OCI-LY1 (cell line): Measurements from ENCODE around the gene KLHDC4.
"Not testable (repeated sequence)": the region's sequence is repeated elsewhere in the genome, so short reads cannot be mapped to it uniquely, and the experiment has no call there.

ENCODE experiments used
- H2AFZ ChIP-seq: fragments of 200-600 bp; sonication (generic), shearing (Covaris generic); 2 replicates; pipeline ENCODE4 v1.6.0; 2014; ENCODE audit warnings: antibody characterized with exemption, mild to moderate bottlenecking, low read length
- H3F3A ChIP-seq: fragments of 200-600 bp; sonication (generic), shearing (Covaris generic); 2 replicates; pipeline ENCODE4 v1.6.0; 2014; ENCODE audit warnings: mild to moderate bottlenecking, antibody characterized with exemption, low read length, moderate library complexity; ENCODE audit not compliant: insufficient read depth
- H3K27ac ChIP-seq: fragments of 200-600 bp; sonication (generic); 2 replicates; pipeline ENCODE4 v1.5.1; 2014; ENCODE audit warnings: low read length, mixed run types, mild to moderate bottlenecking, low read depth; ENCODE audit not compliant: poor library complexity, severe bottlenecking
- H3K27me3 ChIP-seq: fragments of 200-600 bp; sonication (generic); 2 replicates; pipeline ENCODE4 v1.6.0; 2014; ENCODE audit warnings: antibody characterized with exemption, mild to moderate bottlenecking, low read length, moderate library complexity; ENCODE audit not compliant: insufficient read depth
- H3K36me3 ChIP-seq: fragments of 200-600 bp; sonication (generic); 2 replicates; pipeline ENCODE4 v1.6.1; 2014; ENCODE audit warnings: mild to moderate bottlenecking, antibody characterized with exemption, low read length, moderate library complexity, mixed read lengths; ENCODE audit not compliant: insufficient read depth
- H3K4me1 ChIP-seq: fragments of 200-600 bp; sonication (generic); 2 replicates; pipeline ENCODE4 v1.5.1; 2014; ENCODE audit warnings: mild to moderate bottlenecking, low read length, moderate library complexity; ENCODE audit not compliant: insufficient read depth, severe bottlenecking
- H3K4me2 ChIP-seq: fragments of 200-600 bp; sonication (generic), shearing (Covaris generic); 2 replicates; pipeline ENCODE4 v1.6.1; 2014; ENCODE audit warnings: low read length
- H3K4me3 ChIP-seq: fragments of 200-600 bp; sonication (generic); 2 replicates; pipeline ENCODE4 v1.5.1; 2014; ENCODE audit warnings: low read length, low read depth, mild to moderate bottlenecking, mixed read lengths; ENCODE audit not compliant: poor library complexity, severe bottlenecking
- H3K79me2 ChIP-seq: fragments of 200-600 bp; shearing (Covaris generic); 2 replicates; pipeline ENCODE4 v1.6.1; 2016; ENCODE audit warnings: mixed run types, low read length, mixed read lengths; ENCODE audit not compliant: insufficient read depth
- H3K9ac ChIP-seq: fragments of 200-600 bp; sonication (generic), shearing (Covaris generic); 2 replicates; pipeline ENCODE4 v1.6.1; 2014; ENCODE audit warnings: mild to moderate bottlenecking, low read length, mixed read lengths
- H3K9me2 ChIP-seq: fragments of 200-600 bp; sonication (generic), shearing (Covaris generic); 2 replicates; pipeline ENCODE4 v1.6.1; 2014; ENCODE audit warnings: low read depth, mild to moderate bottlenecking, low read length, mixed read lengths
- H3K9me3 ChIP-seq: fragments of 200-600 bp; shearing (Covaris generic); 2 replicates; pipeline ENCODE4 v1.6.1; 2014; ENCODE audit warnings: low read length, mixed read lengths
- H4K20me1 ChIP-seq: fragments of 200-600 bp; sonication (generic), shearing (Covaris generic); 2 replicates; pipeline ENCODE4 v1.6.0; 2016; ENCODE audit warnings: mild to moderate bottlenecking, low read length; ENCODE audit not compliant: insufficient read depth
- EZH2 ChIP-seq: fragments of 200-600 bp; sonication (generic), shearing (Covaris generic); IDR thresholded peaks from 2 replicates; pipeline ENCODE4 v1.8.0; 2017; ENCODE audit warnings: borderline replicate concordance, mixed run types, mild to moderate bottlenecking, antibody characterized with exemption, low read length, moderate library complexity, mixed read lengths
- TF ChIP-seq, protein P1 (sequence below): fragments of 200-600 bp; sonication (generic), shearing (Covaris generic); IDR thresholded peaks from 2 replicates; pipeline ENCODE4 v1.5.1; 2017; ENCODE audit warnings: mild to moderate bottlenecking, antibody characterized with exemption, low read length, moderate library complexity, mixed read lengths

KLHDC4 gene

DNA sequence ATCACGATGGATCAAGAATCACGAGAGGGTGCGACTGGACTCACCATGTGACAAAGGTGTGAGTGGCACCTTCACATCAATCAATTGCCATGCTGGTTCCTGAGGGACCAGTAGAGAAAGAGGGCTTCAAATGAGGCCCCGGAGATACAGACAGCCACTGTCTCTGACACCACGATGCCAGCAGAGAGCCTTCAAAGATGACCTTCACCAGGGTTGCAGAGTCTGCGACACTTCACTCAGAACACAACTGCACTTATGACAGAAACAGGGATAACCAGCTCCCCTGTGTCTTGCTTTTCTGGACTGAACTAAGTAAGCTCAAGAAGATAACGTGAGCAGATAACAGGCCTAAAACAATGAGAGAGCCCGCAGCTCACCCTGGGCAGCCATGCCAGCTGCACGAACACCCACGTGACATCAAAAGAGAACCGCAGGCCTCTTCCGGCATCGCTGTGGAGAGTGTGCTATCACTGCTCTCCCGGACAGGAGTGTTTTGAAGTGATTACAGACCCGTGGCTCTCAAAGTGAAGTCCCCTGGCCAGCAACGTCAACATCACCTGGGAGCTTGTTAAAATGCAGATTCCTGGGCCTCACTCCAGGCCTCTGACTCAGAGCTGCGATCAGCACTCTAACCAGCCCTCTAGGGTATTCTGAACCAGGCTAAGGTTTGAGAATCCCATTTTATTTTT, 36.4 kb downstream of the KLHDC4 start:
- no peak overlapping the region for H3K9ac ChIP-seq
- H3K79me2 ChIP-seq, result 0 out of 2 replicates have a peak, but pooled peaks cover 2% of the 10 kb centered on the region
- H3K4me3 ChIP-seq, result no peak overlapping the region
- H3F3A ChIP-seq, result no peaks in the 10 kb centered on the region; the same call in 1 of the 2 replicates
- H3K4me1 ChIP-seq, result peaks cover 49% of the 10 kb centered on the region
- H3K27me3 ChIP-seq, result no peaks in the 10 kb centered on the region
- TF ChIP-seq, protein P1, sequence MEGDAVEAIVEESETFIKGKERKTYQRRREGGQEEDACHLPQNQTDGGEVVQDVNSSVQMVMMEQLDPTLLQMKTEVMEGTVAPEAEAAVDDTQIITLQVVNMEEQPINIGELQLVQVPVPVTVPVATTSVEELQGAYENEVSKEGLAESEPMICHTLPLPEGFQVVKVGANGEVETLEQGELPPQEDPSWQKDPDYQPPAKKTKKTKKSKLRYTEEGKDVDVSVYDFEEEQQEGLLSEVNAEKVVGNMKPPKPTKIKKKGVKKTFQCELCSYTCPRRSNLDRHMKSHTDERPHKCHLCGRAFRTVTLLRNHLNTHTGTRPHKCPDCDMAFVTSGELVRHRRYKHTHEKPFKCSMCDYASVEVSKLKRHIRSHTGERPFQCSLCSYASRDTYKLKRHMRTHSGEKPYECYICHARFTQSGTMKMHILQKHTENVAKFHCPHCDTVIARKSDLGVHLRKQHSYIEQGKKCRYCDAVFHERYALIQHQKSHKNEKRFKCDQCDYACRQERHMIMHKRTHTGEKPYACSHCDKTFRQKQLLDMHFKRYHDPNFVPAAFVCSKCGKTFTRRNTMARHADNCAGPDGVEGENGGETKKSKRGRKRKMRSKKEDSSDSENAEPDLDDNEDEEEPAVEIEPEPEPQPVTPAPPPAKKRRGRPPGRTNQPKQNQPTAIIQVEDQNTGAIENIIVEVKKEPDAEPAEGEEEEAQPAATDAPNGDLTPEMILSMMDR, result no peak
- TF ChIP-seq EZH2, result no peak
- H3K9me3 ChIP-seq, result no peaks in the 10 kb centered on the region
- no peaks in the 10 kb centered on the region for H3K9me2 ChIP-seq
- H4K20me1 ChIP-seq, result no peaks in the 10 kb centered on the region
- H3K4me2 ChIP-seq, result no peak overlapping the region
- H3K36me3 ChIP-seq, result peaks cover 71% of the 10 kb centered on the region
- no peak overlapping the region for H2AFZ ChIP-seq
- H3K27ac ChIP-seq, result no peak overlapping the region

DNA sequence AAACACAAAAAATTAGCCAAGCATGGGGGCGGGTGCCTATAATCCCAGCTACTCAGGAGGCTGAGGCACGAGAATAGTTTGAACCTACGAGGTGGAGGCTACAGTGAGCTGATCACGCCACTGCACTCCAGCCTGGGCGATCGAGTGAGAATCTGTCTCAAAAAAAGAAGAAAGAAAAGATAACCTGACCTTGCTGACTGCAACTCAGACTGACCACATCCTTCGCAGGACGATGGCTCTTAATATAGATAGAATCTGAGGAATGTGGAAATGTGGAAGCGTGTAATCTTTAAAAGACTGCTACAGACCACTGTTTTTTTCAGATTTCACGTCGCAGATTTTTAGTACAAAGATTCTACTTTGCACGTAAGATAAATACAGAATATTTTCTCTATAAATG, 37.8 kb downstream of the KLHDC4 start:
- Histone ChIP-seq H3F3A (no peaks in the 10 kb centered on the region; the same call in 1 of the 2 replicates), H3K9ac (peak overlapping the region; percentile 9; the same call in 1 of the 2 replicates), H3K9me2 (no peaks in the 10 kb centered on the region), H3K4me1 (peaks cover 49% of the 10 kb centered on the region), H3K27ac (peak overlapping the region; percentile 78), H2AFZ (no peak overlapping the region), H4K20me1 (no peaks in the 10 kb centered on the region), H3K27me3 (no peaks in the 10 kb centered on the region), H3K4me2 (no peak overlapping the region), H3K36me3 (peaks cover 73% of the 10 kb centered on the region), H3K4me3 (no peak overlapping the region), H3K9me3 (no peaks in the 10 kb centered on the region), H3K79me2 (0 out of 2 replicates have a peak, but pooled peaks cover 2% of the 10 kb centered on the region)
- TF ChIP-seq EZH2, result no peak
- TF ChIP-seq, protein P1, result no peak

DNA sequence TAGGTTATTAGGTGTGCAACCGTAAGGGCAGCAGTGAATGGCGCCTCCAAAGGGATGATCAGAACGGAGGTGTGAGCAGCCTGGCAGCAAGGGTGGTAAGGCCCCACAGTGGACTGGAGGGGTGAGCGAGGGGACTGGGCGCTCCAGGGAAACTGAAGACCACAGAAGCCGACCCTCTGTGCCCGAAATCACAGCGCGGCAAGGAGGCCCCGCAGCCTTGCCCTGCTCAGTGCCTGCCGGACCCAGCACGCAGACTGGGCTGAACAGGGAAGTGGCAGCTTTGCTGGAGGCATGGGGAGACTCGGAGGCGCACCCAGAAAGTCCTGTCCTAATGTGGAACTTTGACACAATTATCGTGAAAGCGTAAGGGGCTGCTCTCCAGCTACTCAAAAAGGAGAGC, 38.4 kb downstream of the KLHDC4 start:
- peaks cover 78% of the 10 kb centered on the region for H3K36me3 ChIP-seq
- peaks cover 50% of the 10 kb centered on the region for H3K4me1 ChIP-seq
- H3K9ac ChIP-seq, result no peak overlapping the region; the same call in 1 of the 2 replicates
- no peak overlapping the region for H2AFZ ChIP-seq
- no peaks in the 10 kb centered on the region for H3K9me2 ChIP-seq
- no peak overlapping the region for H3K4me2 ChIP-seq
- no peaks in the 10 kb centered on the region for H4K20me1 ChIP-seq
- no peaks in the 10 kb centered on the region for H3K27me3 ChIP-seq
- H3K9me3 ChIP-seq, result no peaks in the 10 kb centered on the region
- H3K79me2 ChIP-seq, result 0 out of 2 replicates have a peak, but pooled peaks cover 2% of the 10 kb centered on the region
- peak overlapping the region; percentile 78 for H3K27ac ChIP-seq
- TF ChIP-seq, protein P1, result no peak
- TF ChIP-seq EZH2, result no peak
- no peaks in the 10 kb centered on the region; the same call in 1 of the 2 replicates for H3F3A ChIP-seq
- no peak overlapping the region for H3K4me3 ChIP-seq

- not testable (repeated sequence) for H3K4me2 ChIP-seq, H3K27me3 ChIP-seq, H4K20me1 ChIP-seq, H3K9me3 ChIP-seq, H3K9me2 ChIP-seq, H3F3A ChIP-seq, H3K9ac ChIP-seq, H3K4me3 ChIP-seq, H2AFZ ChIP-seq, H3K79me2 ChIP-seq
- Histone ChIP-seq H3K27ac (peak overlapping the region; percentile 78), H3K36me3 (peaks cover 79% of the 10 kb centered on the region), H3K4me1 (peaks cover 53% of the 10 kb centered on the region)
Observed at GRCh38 chr16:87726577-87726976, 39.2 kb downstream of the KLHDC4 start.
